HepG2 (cell line): ENCODE measurements around the gene EIF4EBP3. TPM values are rescaled to one million over a fixed set of nuclear protein-coding genes. Genes with fewer than 3 reads are reported as not detected.

Experiments
- AHDC1 ChIP-seq: sonication (generic); formaldehyde crosslinking; IDR thresholded peaks from 2 replicates; pipeline ENCODE4 v1.5.1; 2020; ENCODE audit warnings: mild to moderate bottlenecking, missing genetic modification reagents, borderline replicate concordance
- ARID4A ChIP-seq: sonication (generic); formaldehyde crosslinking; IDR thresholded peaks from 2 replicates; pipeline ENCODE4 v1.5.0; 2020; ENCODE audit warnings: mild to moderate bottlenecking, missing genetic modification reagents, borderline replicate concordance
- GRHL1 ChIP-seq: sonication (generic); formaldehyde crosslinking; conservative IDR thresholded peaks from 2 replicates; pipeline ENCODE4 v1.8.0; 2022; ENCODE audit warnings: missing genetic modification reagents
- TAF1 ChIP-seq: sonication (generic); formaldehyde crosslinking; IDR thresholded peaks from 2 replicates; pipeline ENCODE4 v1.4.0; 2020; ENCODE audit warnings: missing genetic modification reagents
- ZNF253 ChIP-seq: sonication (generic); formaldehyde crosslinking; IDR thresholded peaks from 2 replicates; pipeline ENCODE4 v1.8.0; 2022; ENCODE audit warnings: mild to moderate bottlenecking, missing genetic modification reagents, borderline replicate concordance
- ZNF407 ChIP-seq: sonication (generic); formaldehyde crosslinking; IDR thresholded peaks from one replicate; pipeline ENCODE4 v1.5.1; 2020; ENCODE audit warnings: mild to moderate bottlenecking, missing genetic modification reagents; ENCODE audit errors: not compliant biosample characterization
- polyA plus RNA-seq, 8 experiments: library from polyadenylated mRNA; depleted of rRNA in 3 of 8; stranded (reverse) in 7 of 8; unstranded in 1 of 8; fragments of >200 nt; fragmentation: Illumina TruSeq in 4 of 8; extraction: Trizol in 4 of 8; gene quantifications; 2 replicates each; pipeline versions ENCODE4 v1.2.1 to v1.2.3, GENCODE V29; 2011 to 2016; ENCODE audit warnings: low read depth in 4 of 8, missing spikeins in 1 of 8, mixed read lengths in 1 of 8; ENCODE audit not compliant: insufficient read depth in 1 of 8
- total RNA-seq, 5 experiments: library from RNA; depleted of rRNA; stranded (reverse); fragments of >200 nt; fragmentation: Illumina TruSeq; extraction: Trizol; gene quantifications; 2 replicates each; pipeline ENCODE4 v1.2.3, GENCODE V29; 2016; ENCODE audit warnings: low read depth in 1 of 5

EIF4EBP3 gene
- total and polyA plus RNA-seq, 2 of the 13 experiments (the other 11 are each of a cell fraction or from before 2014, with no cell fraction given): 0.61 to 1.7 TPM

GRCh38 chr5:140564196-140565023, 16.9 kb downstream of the EIF4EBP3 start, which contains the start of the genes APBB3 and SLC35A4 (continued):
- TF ChIP-seq GRHL1 (CRISPR knock-in tag) (no peak), TAF1 (CRISPR knock-in tag) (peak; percentile 34; the same call in 1 of the 2 replicates), ZNF407 (CRISPR knock-in tag) (no peak), AHDC1 (CRISPR knock-in tag) (no peak), ZNF253 (CRISPR knock-in tag) (peak; percentile 81; the same call in 1 of the 2 replicates), ARID4A (CRISPR knock-in tag) (peak; percentile 72; the same call in 1 of the 2 replicates)
